K562 (cell line): ENCODE measurements around the gene OPCML. TPM values are rescaled to one million over a fixed set of nuclear protein-coding genes. Genes with fewer than 3 reads are reported as not detected.

ENCODE experiments used
- ATAC-seq: fragments of 200-7000 bp; cut with Tn5 transposase; 3 replicates; pipeline ENCODE4 v1.9.1; 2020; ENCODE audit warnings: moderate library complexity
- BruUV-seq: library from RNA; stranded (reverse); fragments of 400-500 nt; replicated peaks from 2 replicates; lab custom pipeline; 2021; lab: Mats Ljungman, UMichigan
- CTCF ChIA-PET: fragments of 300-600 bp; formaldehyde crosslinking; extraction: SDS; loops from one replicate; lab custom pipeline; 2021; ENCODE audit warnings: low intra/inter-chr PET ratio; lab: Yijun Ruan, JAX
- POLR2A ChIA-PET: fragments of 300-600, 350-650 bp; sonication (Branson Sonifier 250); formaldehyde crosslinking; extraction: SDS; loops from one replicate; lab custom pipeline; 2021; ENCODE audit warnings: antibody characterized with exemption, inconsistent platforms; lab: Yijun Ruan, JAX
- DNase-seq, 4 experiments: peaks; one replicate each; pipeline versions ENCODE4 v3.0.0 to v3.0.0-alpha.2; 2011 to 2018; ENCODE audit warnings: low spot score in 3 of 4, mixed read lengths in 3 of 4; ENCODE audit errors: extremely low read depth in 1 of 4
- FAIRE-seq: peaks from 2 replicates; lab custom pipeline; 2011; peaks lifted over from hg19 to GRCh38; lab: Jason Lieb, UNC
- H2AFZ ChIP-seq: 2 replicates; pipeline ENCODE4 v1.6.0; 2011; ENCODE audit warnings: low read depth, low read length, control low read depth, inconsistent platforms
- H3K27ac ChIP-seq: fragments of 200-600 bp; 3 replicates; pipeline ENCODE4 v1.8.0; 2011; ENCODE audit warnings: low read depth, mild to moderate bottlenecking, control low read depth, inconsistent platforms, low read length, moderate library complexity, mixed read lengths; ENCODE audit errors: extremely low read depth
- H3K27me3 ChIP-seq, 2 experiments: fragments of 300-600 bp in 1 of 2; 2 replicates in 1 of 2; 3 replicates in 1 of 2; pipeline versions ENCODE4 v1.6.0 to v1.8.0; 2011; ENCODE audit warnings: inconsistent platforms in 2 of 2, low read length in 2 of 2, mild to moderate bottlenecking in 1 of 2, mixed read lengths in 1 of 2, moderate library complexity in 1 of 2; ENCODE audit not compliant: control insufficient read depth in 2 of 2, insufficient read depth in 2 of 2
- H3K36me3 ChIP-seq: fragments of 300-600 bp; 3 replicates; pipeline ENCODE4 v1.8.0; 2011; ENCODE audit warnings: mild to moderate bottlenecking, low read length, inconsistent platforms; ENCODE audit not compliant: control insufficient read depth, insufficient read depth
- H3K4me1 ChIP-seq, 2 experiments: fragments of 200-600 bp in 1 of 2; replicated peaks in 1 of 2; 2 replicates in 1 of 2; 3 replicates in 1 of 2; pipeline versions ENCODE4 v1.5.1 to v1.8.0; 2011; ENCODE audit warnings: inconsistent platforms in 2 of 2, low read length in 2 of 2, mild to moderate bottlenecking in 1 of 2, mixed read lengths in 1 of 2, moderate library complexity in 1 of 2; ENCODE audit not compliant: control insufficient read depth in 2 of 2, insufficient read depth in 2 of 2
- H3K4me2 ChIP-seq: 2 replicates; pipeline ENCODE4 v1.6.1; 2011; ENCODE audit warnings: low read length, control low read depth, inconsistent platforms, mixed read lengths; ENCODE audit not compliant: insufficient read depth
- H3K4me3 ChIP-seq: fragments of 200-600 bp; sonication (generic), shearing (Covaris generic); 2 replicates; pipeline ENCODE4 v1.5.1; 2016; ENCODE audit warnings: control low read depth, inconsistent platforms
- H3K79me2 ChIP-seq: fragments of 200-600 bp; 3 replicates; pipeline ENCODE4 v1.8.0; 2011; ENCODE audit warnings: low read length, inconsistent platforms; ENCODE audit not compliant: control insufficient read depth, insufficient read depth
- H3K9ac ChIP-seq, 2 experiments: 2 replicates each; pipeline versions ENCODE4 v1.6.0 to v1.6.1; 2011; ENCODE audit warnings: low read depth in 2 of 2, low read length in 2 of 2, control low read depth in 1 of 2, inconsistent platforms in 1 of 2, mild to moderate bottlenecking in 1 of 2, mixed read lengths in 1 of 2; ENCODE audit not compliant: insufficient read depth in 1 of 2
- H3K9me1 ChIP-seq: one replicate; pipeline ENCODE4 v1.6.0; 2011; ENCODE audit warnings: inconsistent platforms, mild to moderate bottlenecking, low read length, moderate library complexity; ENCODE audit not compliant: control insufficient read depth, insufficient read depth
- H3K9me3 ChIP-seq: replicated peaks from 2 replicates; pipeline ENCODE4 v1.5.1; 2011; ENCODE audit warnings: low read depth, low read length, inconsistent platforms; ENCODE audit not compliant: control insufficient read depth, insufficient read depth
- H4K20me1 ChIP-seq: replicated peaks from 2 replicates; pipeline ENCODE4 v1.6.1; 2011; ENCODE audit warnings: low read length, inconsistent platforms, mixed read lengths; ENCODE audit not compliant: control insufficient read depth, insufficient read depth
- ARID3B ChIP-seq: fragments of 250-450 bp; sonication (Bioruptor Pico); IDR thresholded peaks from 2 replicates; pipeline ENCODE4 v1.4.0; 2020; ENCODE audit warnings: borderline replicate concordance
- HDAC3 ChIP-seq: fragments of 450-650 bp; IDR thresholded peaks from 2 replicates; pipeline ENCODE4 v1.6.1; 2018; ENCODE audit warnings: borderline replicate concordance, mild to moderate bottlenecking, moderate library complexity; ENCODE audit not compliant: partially characterized antibody
- JUNB ChIP-seq: fragments of 450-650 bp; formaldehyde crosslinking; conservative IDR thresholded peaks from 2 replicates; pipeline ENCODE4 v1.4.0; 2020; ENCODE audit warnings: mild to moderate bottlenecking
- MEF2A ChIP-seq: IDR thresholded peaks from 2 replicates; pipeline ENCODE4 v1.6.1; 2011; ENCODE audit warnings: low read depth, mild to moderate bottlenecking, low read length, moderate library complexity; ENCODE audit not compliant: control insufficient read depth
- ZNF695 ChIP-seq: fragments of 450-650 bp; formaldehyde crosslinking; IDR thresholded peaks from 2 replicates; pipeline ENCODE4 v1.4.0; 2020; ENCODE audit warnings: mild to moderate bottlenecking, moderate library complexity
- WGBS: fragments of 100-300 bp; shearing (Covaris generic); methylation state at CpG from one replicate; pipeline ENCODE4 v1.1.6; 2016; ENCODE audit warnings: low coverage, mixed read lengths; ENCODE audit not compliant: insufficient coverage; ENCODE audit errors: missing lambda C conversion rate; 5-methylcytosine and 5-hydroxymethylcytosine counted together
- in situ Hi-C: fragments of 300-500 bp; cut with MboI; formaldehyde crosslinking; loops from 4 replicates; pipeline ENCODE4 v1.15.0; 2018; ENCODE audit warnings: inconsistent platforms, mixed read lengths
- intact Hi-C: fragments of 100-400 bp; cut with micrococcal nuclease; formaldehyde crosslinking; loops from 2 replicates; pipeline ENCODE4 v1.14.2; 2022
- polyA plus RNA-seq, 8 experiments: library from polyadenylated mRNA; depleted of rRNA in 4 of 8; stranded (reverse) in 5 of 8; unstranded in 3 of 8; fragments of >200 nt; fragmentation: Nextera tagmentation in 2 of 8; fragmentation: Illumina TruSeq in 1 of 8; extraction: Ambion mirVana in 2 of 8; extraction: Trizol in 1 of 8; gene quantifications; 2 replicates each; pipeline versions ENCODE4 v1.2.1 to v1.2.3, GENCODE V29; 2011 to 2014; ENCODE audit warnings: inconsistent platforms in 1 of 8, missing spikeins in 1 of 8
- total RNA-seq, 7 experiments: library from RNA; depleted of rRNA in 6 of 7; stranded (reverse); fragments of >200 nt in 6 of 7; fragmentation: Illumina TruSeq in 2 of 7; extraction: Trizol in 2 of 7; gene quantifications; 2 replicates each; pipeline versions ENCODE4 v1.2.1 to v1.2.3, GENCODE V29; 2011 to 2021; ENCODE audit warnings: low replicate concordance in 1 of 7

Gene OPCML
- total and polyA plus RNA-seq, 9 of the 15 experiments (the other 6 are each of a cell fraction or from before 2014, with no cell fraction given) = not detected

GRCh38 chr11:132541794-132542193 lies 990.5 kb downstream of the OPCML start:
- POLR2A ChIA-PET = no interaction called here
- H3K9me1 ChIP-seq = no peaks in the 10 kb centered on the region
- ATAC-seq (no peak), FAIRE-seq (no peak), DNase-seq (no peak)
- in situ Hi-C loops = no loop called here
- 6% methylated on average over 2 of the region's 2 CpGs for WGBS
- H3K9me3 ChIP-seq = no peaks in the 10 kb centered on the region
- H3K4me1 ChIP-seq = no peaks in the 10 kb centered on the region
- no peaks in the 10 kb centered on the region; a peak in 1 of 5 replicates for H3K27me3 ChIP-seq
- no TSS peak for BruUV-seq
- no peak for TF ChIP-seq HDAC3
- H3K27ac ChIP-seq = no peak overlapping the region
- no peak overlapping the region for H3K4me2 ChIP-seq
- no peaks in the 10 kb centered on the region for H3K36me3 ChIP-seq
- H3K4me3 ChIP-seq = no peak overlapping the region
- intact Hi-C loops = no loop called here
- no peaks in the 10 kb centered on the region for H4K20me1 ChIP-seq
- no peak overlapping the region for H3K9ac ChIP-seq
- CTCF ChIA-PET = no interaction called here
- no peak overlapping the region for H2AFZ ChIP-seq
- no peaks in the 10 kb centered on the region for H3K79me2 ChIP-seq

GRCh38 chr11:132540581-132540980 lies 991.7 kb downstream of the OPCML start:
- H2AFZ ChIP-seq = no peak overlapping the region
- no peaks in the 10 kb centered on the region for H3K79me2 ChIP-seq
- no peaks in the 10 kb centered on the region for H3K36me3 ChIP-seq
- intact Hi-C loops (no loop called here), in situ Hi-C loops (no loop called here)
- no peak overlapping the region for H3K4me3 ChIP-seq
- WGBS = 0% methylated on average over 2 of the region's 2 CpGs
- H3K4me2 ChIP-seq = no peak overlapping the region
- H3K27ac ChIP-seq = no peak overlapping the region
- ATAC-seq (no peak), DNase-seq (no peak), FAIRE-seq (no peak)
- no TSS peak for BruUV-seq
- no peaks in the 10 kb centered on the region for H4K20me1 ChIP-seq
- ChIA-PET POLR2A (no interaction called here), CTCF (no interaction called here)
- H3K4me1 ChIP-seq = no peaks in the 10 kb centered on the region
- no peaks in the 10 kb centered on the region; a peak in 1 of 5 replicates for H3K27me3 ChIP-seq
- H3K9me3 ChIP-seq = no peaks in the 10 kb centered on the region; the same call in 1 of the 2 replicates
- H3K9me1 ChIP-seq = no peaks in the 10 kb centered on the region
- H3K9ac ChIP-seq = no peak overlapping the region
- TF ChIP-seq MEF2A (no peak), JUNB (CRISPR knock-in tag) (no peak), ARID3B (CRISPR knock-in tag) (no peak), ZNF695 (CRISPR knock-in tag) (no peak)
